Measurements from ENCODE around the gene XNDC1N. TPM values are rescaled to one million over a fixed set of nuclear protein-coding genes. Genes with fewer than 3 reads are reported as not detected.
A peak's percentile ranks its signal among the peaks of the same experiment; 100 is the strongest.

XNDC1N gene
- total and polyA plus RNA-seq, 8 donors = 2.7 to 17.4 (median 3.7) TPM; not detected in 2

GRCh38 chr11:71937826-71938225, 9.4 kb upstream of the XNDC1N start:
- Histone ChIP-seq H3K9me3 (no peaks in the 10 kb centered on the region), H3K27me3 (no peaks in the 10 kb centered on the region), H3K4me3 (no peak overlapping the region), H3K36me3 (peaks cover 0 to 4% (median 0%) of the 10 kb centered on the region in 4 donors), H3K4me1 (peaks cover 15 to 65% (median 37%) of the 10 kb centered on the region in 4 donors), H3K27ac (peak overlapping the region in 4 of 5 donors; percentile 25 to 70 (median 50))
- peak in 1 of 2 donors; percentile 53 for DNase-seq
- no peak for TF ChIP-seq EP300 (IDR thresholded peaks at IDR 0.05)
- no peak for TF ChIP-seq CTCF (IDR thresholded peaks at IDR 0.05)
- no peak for TF ChIP-seq POLR2AphosphoS5 (IDR thresholded peaks at IDR 0.05)
- no peak for TF ChIP-seq POLR2A (IDR thresholded peaks at IDR 0.05)
- intact Hi-C loops (cut with DNase I; ENCODE audit: low total_unique reads) = no loop called here
- 70 to 93% (median 88%) methylated on average over 1 of the region's 1 CpG for WGBS, 5 donors

GRCh38 chr11:71936825-71937224, 8.4 kb upstream of the XNDC1N start:
- H3K27me3 ChIP-seq = no peaks in the 10 kb centered on the region

GRCh38 chr11:71935338-71935925, 7.0 kb upstream of the XNDC1N start:
- DNase-seq = no peak
- Histone ChIP-seq H3K4me1 (peaks cover 15 to 81% (median 51%) of the 10 kb centered on the region in 4 donors), H3K27ac (no peak overlapping the region), H3K36me3 (peaks cover 0 to 4% (median 0%) of the 10 kb centered on the region in 4 donors), H3K27me3 (no peaks in the 10 kb centered on the region), H3K9me3 (no peaks in the 10 kb centered on the region), H3K4me3 (no peak overlapping the region)
- TF ChIP-seq EP300 (IDR thresholded peaks at IDR 0.05) (no peak), CTCF (IDR thresholded peaks at IDR 0.05) (no peak), POLR2A (IDR thresholded peaks at IDR 0.05) (no peak), POLR2AphosphoS5 (IDR thresholded peaks at IDR 0.05) (no peak)
- 81 to 94% (median 83%) methylated on average over 4 of the region's 4 CpGs for WGBS, 5 donors
- intact Hi-C loops (cut with DNase I; ENCODE audit: low total_unique reads) = no loop called here

More at GRCh38 chr11:71936825-71937224, 8.4 kb upstream of the XNDC1N start:
- Histone ChIP-seq H3K36me3 (peaks cover 0 to 4% (median 0%) of the 10 kb centered on the region in 4 donors), H3K9me3 (no peaks in the 10 kb centered on the region), H3K4me1 (peaks cover 15 to 75% (median 42%) of the 10 kb centered on the region in 4 donors), H3K4me3 (no peak overlapping the region), H3K27ac (peak overlapping the region in 4 of 5 donors; percentile 25 to 70 (median 50))
- no peak for TF ChIP-seq POLR2AphosphoS5 (IDR thresholded peaks at IDR 0.05)
- TF ChIP-seq POLR2A (IDR thresholded peaks at IDR 0.05) = no peak
- no peak for TF ChIP-seq EP300 (IDR thresholded peaks at IDR 0.05)
- no peak for TF ChIP-seq CTCF (IDR thresholded peaks at IDR 0.05)
- DNase-seq = no peak
- WGBS, 5 donors = 21 to 35% (median 24%) methylated on average over 5 of the region's 5 CpGs
- intact Hi-C loops (cut with DNase I; ENCODE audit: low total_unique reads) = no loop called here

GRCh38 chr11:71934213-71934612, 5.8 kb upstream of the XNDC1N start:
- H3K4me1 ChIP-seq = peaks cover 24 to 93% (median 57%) of the 10 kb centered on the region in 4 donors
- 38 to 51% (median 44%) methylated on average over 2 of the region's 2 CpGs for WGBS, 5 donors

More at GRCh38 chr11:71934213-71934612, 5.8 kb upstream of the XNDC1N start:
- Histone ChIP-seq H3K27ac (no peak overlapping the region), H3K9me3 (no peaks in the 10 kb centered on the region), H3K36me3 (peaks cover 0 to 4% (median 0%) of the 10 kb centered on the region in 4 donors), H3K4me3 (no peak overlapping the region), H3K27me3 (no peaks in the 10 kb centered on the region)
- no peak for TF ChIP-seq POLR2A (IDR thresholded peaks at IDR 0.05)
- TF ChIP-seq CTCF (IDR thresholded peaks at IDR 0.05) = no peak
- no peak for TF ChIP-seq POLR2AphosphoS5 (IDR thresholded peaks at IDR 0.05)
- no peak for TF ChIP-seq EP300 (IDR thresholded peaks at IDR 0.05)
- intact Hi-C loops (cut with DNase I; ENCODE audit: low total_unique reads) = no loop called here
- DNase-seq = no peak
